HG02885 (cell line): ENCODE measurements around the gene AGO3.

Experiments
- ATAC-seq: cut with Tn5 transposase; IDR thresholded peaks from one replicate; pipeline ENCODE4 v1.9.1; 2021; ENCODE audit warnings: mild to moderate bottlenecking; ENCODE audit not compliant: unreplicated experiment, poor library complexity

Gene AGO3

DNA sequence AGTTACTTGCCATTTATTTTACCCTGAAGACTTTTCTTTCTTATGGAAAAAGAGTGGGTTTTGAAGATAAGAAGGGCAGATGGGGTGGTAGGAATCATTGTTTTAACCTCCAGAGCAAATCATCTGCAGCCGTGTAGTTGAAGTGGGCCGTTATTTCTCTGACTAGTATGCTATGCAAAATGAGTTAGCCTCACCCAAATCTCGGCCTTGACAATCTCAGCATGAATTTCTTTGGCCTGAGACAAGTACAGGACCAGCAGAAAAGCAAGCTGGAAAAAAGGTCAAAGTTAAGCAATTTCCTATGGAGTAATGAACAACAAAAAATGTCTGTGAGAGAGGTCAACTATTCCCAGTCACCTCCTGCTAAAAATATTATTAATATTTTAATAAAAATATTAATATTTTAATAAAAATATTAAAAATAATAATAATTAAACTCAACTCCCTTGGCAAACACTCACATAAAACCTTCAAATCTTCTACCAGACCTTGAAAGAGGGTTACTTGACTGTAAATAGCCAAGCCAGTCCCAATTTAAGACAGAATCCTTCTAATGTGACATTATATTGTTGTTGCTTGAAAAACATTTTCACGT lies 146.2 kb downstream of the AGO3 start:
- ATAC-seq = no peak

DNA sequence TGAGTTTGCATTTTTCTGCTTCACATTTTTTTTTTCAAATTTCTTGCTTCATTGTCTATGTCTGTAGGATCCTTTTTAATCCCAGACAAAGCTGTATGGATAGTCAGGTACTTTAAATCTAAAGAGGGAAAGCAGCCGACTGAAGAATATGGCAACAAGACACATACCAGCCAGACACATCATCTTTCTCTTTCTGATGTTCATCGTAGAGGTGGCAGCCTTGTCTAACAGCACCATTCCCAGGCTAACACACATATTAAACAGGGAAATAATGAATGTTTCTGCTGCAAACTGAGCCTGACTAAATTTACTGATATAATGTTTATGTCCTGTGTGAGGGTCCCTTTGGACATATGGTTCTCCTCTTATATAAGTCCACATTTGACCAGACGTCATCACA lies 149.3 kb downstream of the AGO3 start:
- no peak for ATAC-seq

DNA sequence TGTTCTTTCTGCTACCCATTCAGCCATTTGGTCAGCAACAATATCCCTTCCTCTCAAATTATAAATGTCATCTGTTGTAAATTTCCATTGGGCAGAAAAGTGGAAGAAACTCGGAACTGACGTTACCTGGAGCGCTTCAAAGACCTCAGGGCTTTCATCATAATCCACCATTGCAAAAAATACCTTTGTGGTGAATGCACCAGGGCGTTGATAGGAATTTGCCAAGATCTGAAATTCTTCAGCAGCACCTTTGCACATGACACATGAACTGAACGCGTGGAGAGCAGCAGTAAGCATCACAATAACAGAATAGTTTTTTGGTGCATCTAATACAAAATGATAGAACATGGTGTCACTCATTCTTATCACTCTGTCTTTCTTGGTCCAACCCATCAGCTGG lies 149.9 kb downstream of the AGO3 start:
- no peak for ATAC-seq

DNA sequence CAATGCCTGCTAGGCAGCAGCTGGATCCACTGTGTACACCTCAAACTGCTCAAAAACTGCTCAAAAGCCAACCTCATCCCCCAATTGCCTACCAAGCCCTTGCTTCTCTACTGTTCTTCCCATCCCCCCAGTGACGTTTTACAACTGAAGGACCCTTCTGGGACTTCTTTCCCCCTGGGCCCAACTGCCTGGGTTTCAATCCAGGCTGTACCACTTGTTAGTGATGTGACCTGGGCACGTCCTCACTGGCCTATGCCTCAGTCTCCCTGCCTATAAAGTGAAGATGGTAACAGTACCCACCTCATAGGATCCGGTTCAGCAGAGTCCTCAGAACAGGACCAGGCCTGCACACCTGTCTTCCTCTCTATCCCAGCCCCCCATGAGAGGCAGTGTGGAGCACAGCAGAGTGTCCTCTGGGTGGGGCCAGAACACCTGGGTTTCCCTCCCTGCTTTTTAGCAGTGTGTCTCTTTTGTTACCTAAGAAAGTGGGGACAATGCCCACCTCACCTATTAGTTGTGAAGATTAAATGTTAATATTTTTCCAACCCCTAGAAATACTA lies 151.1 kb downstream of the AGO3 start:
- ATAC-seq = no peak

DNA sequence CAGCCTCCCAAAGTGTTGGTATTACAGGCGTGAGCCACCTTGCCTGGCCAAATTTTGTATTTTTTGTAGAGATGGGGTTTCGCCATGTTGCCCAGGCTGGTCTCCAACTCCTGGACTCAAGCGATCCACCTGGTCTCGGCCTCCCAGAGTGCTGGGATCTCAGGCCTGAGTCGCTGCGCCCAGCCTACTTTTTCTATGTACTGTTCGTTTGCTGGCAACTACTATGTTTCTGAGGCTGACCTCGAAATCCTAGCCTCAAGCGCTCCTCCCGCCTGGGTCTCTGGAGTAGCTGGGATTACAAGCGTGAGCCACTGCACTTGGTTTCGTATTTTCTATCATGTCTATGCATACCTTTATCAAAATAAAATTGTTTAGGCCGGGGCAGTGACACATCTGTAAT lies 152.3 kb downstream of the AGO3 start:
- ATAC-seq = no peak

DNA sequence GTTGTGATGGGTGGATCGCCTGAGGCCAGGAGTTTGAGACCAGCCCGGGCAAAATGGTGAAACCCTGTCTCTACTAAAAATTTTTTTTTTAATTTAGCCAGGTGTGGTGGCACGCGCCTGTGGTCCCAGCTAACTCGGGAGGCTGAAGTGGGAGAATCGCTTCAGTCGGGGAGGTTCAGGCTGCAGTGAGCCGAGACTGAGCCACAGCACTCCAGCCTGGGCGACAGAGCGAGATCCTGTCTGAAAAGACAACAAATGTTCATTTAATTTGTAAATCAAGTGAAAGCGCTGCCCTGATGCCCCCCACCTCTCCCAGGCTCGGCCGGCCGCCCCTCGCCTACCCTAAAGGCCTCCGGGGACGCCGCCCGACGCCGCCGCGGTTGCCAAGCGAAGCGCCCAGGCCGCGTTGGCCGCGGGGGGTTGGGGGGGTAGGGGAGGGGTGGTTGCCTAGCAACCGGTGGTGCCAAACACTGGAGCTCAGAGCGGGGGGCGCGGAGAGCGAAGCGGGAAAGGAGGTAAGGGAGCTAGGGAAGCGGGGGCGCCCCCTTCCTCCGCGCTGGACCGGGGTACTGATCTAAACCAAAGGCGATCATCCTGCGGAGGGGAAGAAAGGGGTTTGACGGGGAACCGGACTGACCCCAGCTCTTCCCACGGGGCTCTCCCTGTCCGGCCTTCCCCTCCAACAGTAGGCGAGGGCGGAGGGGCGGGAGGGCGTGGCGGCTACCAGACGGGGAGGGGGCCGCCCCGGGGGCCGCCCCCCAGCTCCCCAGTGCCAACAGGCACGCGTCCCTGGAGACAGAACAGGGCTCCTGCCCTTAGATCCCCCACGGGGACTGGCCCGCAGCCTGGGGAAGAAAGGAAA lies 153.0 kb downstream of the AGO3 start, which contains the start of gene TEKT2:
Gene TEKT2, plus strand, starts transcription at position 460 of the 862 bp plus-strand sequence. CDS start 828 bp downstream, outside the sequence.
- ATAC-seq = no peak

DNA sequence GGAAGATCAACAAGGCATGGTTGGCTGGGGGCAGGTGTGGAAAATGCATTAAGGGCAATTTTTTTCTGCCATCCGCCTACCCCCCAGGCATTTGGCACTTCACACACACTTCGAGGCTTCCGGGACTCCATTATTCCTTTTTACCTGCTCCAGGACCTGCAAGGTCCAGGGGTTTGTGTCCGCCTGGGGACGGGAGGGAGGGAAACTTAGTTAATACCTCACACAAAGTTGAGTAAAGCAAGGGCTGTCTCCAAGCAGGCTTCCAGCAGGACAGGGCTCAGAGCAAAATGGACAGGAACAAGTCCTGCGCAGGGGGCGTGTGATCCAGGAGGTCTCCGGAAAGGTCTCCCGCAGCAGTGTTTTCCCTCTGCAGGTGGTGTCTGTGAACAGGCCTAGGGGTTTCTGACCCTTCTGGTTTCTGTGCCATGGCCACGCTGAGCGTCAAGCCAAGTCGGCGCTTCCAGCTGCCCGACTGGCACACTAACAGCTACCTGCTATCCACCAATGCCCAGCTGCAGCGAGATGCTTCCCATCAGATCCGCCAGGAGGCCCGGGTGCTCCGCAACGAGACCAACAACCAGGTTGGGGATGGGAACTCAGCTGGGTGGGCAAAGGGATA lies 153.7 kb downstream of the AGO3 start:
- no peak for ATAC-seq

DNA sequence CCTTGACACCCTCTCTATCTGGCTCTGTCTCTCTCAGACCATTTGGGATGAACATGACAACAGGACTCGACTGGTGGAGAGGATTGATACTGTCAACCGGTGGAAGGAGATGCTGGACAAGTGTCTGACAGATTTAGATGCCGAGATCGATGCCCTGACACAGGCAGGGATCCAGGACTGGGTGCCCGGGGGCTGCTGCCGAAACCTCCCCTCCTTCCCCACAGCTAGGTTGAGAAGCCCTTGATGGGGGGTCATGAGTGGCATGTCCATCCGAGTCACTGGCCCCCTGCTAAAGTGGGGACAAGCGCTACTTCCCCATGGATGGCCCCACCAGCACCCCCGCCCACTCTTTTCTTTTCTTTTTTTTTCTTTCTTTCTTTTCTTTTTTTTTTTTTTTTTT lies 154.2 kb downstream of the AGO3 start:
- no peak for ATAC-seq

DNA sequence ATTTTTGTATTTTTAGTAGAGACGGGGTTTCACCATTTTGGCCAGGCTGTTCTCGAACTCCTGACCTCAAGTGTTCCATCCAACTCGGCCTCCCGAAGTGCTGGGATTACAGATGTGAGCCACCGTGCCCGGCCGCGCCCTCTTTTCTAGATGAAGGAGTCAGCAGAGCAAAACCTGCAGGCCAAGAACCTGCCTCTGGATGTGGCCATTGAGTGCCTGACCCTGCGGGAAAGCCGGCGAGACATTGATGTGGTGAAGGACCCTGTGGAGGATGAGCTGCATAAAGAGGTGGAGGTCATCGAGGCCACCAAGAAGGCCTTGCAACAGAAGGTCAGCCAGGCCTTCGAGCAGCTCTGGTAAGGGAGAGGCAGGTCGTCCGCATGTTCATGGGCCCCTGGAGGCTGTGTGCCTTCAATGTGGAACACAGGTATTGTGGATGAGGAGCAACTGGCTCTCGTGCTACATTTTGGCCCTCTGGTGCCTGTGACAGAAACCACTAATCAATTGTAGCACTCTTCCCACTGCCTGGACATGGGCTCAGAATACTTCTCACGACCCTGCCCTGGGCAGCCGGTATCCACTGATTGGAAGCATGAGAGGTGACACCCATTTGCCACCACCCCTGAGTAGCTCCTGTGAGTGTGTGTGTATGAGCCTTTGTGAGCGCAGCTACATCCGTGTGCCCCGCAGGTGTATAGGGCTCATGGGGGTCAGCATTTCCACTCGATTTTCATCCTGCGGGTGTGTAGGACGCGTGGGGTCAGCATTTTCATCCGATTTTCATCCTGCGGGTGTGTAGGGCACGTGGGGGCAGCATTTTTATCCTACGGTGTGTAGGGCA lies 155.0 kb downstream of the AGO3 start:
- ATAC-seq = no peak

DNA sequence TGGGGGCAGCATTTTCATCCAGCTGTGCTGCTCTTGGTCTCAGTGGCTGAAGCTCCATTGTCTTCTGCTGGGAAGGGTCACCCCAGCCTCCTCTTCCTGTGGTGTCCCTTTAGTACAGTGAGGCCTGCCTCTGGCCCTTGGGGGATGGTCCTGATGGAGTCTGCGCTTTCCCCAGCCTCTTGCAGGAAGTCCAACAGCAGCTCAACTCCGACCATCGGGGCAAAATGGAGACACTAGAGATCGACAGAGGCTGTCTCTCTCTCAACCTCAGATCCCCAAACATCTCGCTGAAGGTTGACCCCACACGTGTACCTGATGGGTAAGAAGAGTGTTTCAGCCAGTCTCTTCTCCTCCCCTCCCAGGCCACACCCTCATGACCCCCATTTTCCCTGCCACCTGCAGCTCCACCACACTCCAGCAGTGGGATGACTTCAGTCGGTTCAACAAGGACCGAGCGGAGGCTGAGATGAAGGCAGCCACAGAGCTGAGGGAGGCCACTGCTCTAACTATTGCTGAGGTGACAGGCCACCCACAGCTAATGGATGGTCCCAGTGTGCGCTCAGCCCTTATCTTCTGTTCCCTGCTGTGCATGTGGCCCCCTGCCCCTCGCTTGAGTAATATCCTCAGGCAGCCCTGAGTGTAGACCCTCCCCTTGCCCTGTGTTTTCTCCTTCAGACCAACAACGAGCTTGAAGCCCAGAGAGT lies 155.8 kb downstream of the AGO3 start:
- ATAC-seq = no peak

DNA sequence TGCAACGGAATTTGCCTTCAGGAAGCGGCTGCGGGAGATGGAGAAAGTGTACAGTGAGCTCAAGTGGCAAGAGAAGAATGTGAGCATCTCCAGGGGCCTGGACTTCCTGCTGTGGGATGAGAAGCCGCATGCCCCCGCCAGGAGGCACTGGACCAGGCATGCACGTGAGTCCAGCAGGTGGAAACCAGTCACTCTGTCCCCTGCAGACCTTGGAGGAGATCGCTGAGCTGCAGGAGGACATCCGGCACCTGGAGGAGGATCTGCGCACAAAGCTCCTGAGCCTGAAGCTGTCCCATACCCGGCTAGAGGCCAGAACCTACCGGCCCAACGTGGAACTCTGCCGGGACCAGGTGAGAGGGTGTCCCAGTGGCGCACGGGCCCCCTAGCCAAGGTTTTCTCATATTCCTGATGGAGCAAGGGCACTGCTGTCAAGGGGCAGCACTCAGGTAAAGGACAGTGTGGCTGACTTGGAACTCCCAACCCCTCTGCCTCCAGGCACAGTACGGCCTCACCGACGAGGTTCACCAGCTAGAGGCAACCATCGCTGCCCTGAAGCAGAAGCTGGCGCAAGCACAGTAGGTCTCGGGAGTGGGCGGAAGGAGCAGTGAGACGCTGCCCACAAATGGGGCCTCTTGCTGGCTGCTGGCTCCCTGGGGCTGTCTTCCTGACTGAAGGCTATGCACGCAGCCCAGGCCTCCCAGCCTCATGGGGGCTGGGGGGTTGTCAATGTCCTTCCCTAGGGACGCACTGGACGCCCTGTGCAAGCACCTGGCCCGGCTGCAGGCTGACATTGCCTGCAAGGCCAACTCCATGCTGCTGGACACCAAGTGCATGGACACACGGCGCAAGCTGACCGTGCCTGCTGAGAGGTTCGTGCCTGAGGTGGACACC lies 156.6 kb downstream of the AGO3 start:
- no peak for ATAC-seq

DNA sequence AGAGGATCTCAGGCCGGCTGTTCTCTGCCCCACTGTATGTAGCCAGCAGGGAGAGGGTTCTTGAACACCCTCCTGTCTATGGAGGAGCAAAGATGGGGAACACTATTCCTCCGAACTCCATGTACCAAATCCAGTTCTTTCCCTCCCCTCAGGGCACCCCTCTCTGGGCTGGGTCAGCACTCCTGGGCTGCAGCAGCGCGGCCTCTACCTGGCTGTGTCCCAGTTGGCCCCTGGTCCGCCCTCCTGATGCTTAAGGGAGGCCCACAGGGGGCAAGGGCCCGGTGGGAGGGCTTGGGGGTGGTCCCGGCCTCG lies 157.3 kb downstream of the AGO3 start:
- ATAC-seq = no peak

DNA sequence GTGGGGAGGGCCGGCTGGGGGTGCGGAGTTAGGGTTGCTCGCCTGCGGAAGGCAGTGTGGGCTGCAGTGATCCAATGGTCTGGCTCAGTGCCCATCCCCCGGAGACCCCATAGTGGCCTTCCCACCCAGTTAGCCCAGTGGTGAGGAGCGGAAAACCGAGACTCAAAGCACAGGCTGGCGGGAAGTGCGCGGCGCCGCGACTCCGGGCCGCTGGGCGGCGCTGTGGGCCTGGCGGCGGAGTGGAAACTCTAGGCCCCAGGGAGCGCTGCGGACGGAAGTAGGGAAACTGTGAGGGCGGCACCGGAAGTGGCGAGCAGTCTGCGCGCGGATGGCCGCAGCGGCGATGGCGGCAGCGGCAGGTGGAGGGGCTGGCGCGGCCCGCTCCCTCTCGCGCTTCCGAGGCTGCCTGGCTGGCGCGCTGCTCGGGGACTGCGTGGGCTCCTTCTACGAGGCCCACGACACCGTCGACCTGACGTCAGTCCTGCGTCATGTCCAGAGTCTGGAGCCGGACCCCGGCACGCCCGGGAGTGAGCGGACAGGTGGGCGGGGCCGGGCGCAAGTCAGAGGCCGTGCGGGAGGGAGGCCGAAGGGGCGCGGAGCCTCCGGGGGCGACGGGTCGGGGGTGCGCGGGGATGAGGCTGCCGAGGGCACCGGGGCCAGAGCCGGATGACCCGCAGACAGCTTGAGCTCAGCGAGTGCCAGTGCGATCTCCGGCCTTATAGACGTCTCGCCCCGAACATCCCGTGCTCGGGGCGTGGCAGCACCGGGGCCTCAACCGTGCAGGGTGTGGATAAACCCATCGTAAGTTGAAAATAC lies 157.9 kb downstream of the AGO3 start, which contains the start of gene ADPRS:
Gene ADPRS, plus strand, starts transcription at position 316 of the 816 bp plus-strand sequence. Its CDS starts 13 bp downstream, at position 329.
- peak; percentile 82 for ATAC-seq

DNA sequence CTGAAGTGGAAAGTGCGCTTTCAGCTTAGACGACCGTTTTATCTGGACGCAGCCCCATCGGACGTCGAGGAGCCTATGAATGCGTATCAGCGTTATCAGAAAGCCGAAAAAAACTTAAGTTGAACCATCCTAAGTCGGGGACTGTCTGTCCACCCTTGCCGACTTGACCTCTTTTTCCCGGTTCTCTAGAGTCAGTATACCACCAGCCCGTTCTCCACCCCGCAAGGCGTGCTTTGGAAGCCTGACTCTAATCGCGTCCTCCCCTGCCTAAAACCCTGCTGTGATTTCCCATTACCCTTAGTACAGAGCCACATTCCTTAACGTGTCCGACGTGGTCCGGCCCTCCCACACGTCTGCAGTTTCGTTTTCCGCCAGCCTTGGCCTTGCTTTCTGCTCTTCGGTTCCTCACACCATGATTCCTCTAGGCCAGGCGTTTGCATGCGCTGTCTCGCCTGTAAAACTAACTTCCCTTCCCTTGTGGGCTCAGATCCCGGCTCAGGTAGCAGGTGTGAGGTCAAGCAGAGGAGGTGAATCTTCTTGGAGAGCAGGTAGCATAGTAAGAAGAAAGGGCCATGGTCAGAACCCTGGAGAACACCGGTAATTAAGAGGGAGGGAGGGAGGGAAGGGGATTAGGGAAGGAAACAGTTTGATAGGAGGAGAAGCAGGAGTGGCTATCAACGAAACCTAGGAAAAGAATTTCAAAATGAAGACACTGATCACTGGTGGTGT lies 158.7 kb downstream of the AGO3 start:
- peak; percentile 15 for ATAC-seq

DNA sequence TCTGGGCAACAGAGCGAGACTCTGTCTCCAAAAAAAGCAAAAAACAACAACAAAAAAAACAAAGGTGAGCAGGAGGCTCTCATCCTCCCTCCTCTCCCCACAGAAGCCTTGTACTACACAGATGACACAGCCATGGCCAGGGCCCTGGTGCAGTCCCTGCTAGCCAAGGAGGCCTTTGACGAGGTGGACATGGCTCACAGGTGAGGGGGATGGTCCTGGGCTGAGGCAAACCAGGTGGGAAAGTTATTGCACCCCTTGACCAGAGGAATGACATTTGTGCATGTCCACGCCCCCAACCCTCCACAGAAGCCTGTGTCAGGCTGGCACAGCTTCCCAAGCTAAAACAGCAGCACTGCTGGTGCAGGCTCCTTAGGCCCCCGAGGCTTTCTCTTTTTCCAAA lies 160.2 kb downstream of the AGO3 start:
- no peak for ATAC-seq

DNA sequence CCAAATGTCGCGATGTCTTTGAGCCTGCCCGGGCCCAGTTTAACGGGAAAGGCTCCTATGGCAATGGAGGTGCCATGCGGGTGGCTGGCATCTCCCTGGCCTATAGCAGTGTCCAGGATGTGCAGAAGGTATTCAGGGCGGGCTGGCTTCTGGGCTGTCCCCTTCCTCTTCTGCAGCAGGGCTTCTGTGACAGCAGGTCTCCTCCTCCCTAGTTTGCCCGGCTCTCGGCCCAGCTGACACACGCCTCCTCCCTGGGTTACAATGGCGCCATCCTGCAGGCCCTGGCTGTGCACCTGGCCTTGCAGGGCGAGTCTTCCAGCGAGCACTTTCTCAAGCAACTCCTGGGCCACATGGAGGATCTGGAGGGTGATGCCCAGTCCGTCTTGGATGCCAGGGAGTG lies 160.8 kb downstream of the AGO3 start:
- no peak for ATAC-seq

DNA sequence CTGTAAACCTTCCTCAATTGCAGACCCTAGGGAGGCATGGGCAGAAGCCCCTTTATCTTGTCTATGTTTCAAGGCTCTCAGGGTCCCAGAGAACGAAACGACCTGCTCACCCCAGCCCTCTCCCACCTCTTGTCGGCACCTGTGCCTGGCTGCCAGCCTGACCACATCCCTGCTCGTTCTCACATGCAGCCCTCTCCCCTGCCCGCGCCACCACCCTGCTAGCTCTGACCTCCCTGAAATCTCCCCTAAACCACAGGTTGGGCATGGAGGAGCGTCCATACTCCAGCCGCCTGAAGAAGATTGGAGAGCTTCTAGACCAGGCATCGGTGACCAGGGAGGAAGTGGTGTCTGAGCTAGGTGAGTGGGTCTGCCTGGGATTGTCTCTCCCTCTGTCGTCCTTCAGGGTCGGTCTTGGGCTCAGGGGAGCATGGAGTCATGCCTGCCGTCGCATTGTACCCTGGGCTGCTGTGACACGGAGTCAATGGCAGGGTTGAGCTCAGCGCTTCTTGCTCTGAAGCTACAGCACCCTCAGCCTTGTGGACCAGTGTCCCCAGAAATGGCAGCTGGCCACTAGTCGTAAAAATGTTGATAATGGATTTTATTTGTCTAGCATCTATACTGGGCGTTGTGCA lies 161.4 kb downstream of the AGO3 start:
- no peak for ATAC-seq
